Measurements from ENCODE around the gene TNRC6C.

Gene TNRC6C

DNA sequence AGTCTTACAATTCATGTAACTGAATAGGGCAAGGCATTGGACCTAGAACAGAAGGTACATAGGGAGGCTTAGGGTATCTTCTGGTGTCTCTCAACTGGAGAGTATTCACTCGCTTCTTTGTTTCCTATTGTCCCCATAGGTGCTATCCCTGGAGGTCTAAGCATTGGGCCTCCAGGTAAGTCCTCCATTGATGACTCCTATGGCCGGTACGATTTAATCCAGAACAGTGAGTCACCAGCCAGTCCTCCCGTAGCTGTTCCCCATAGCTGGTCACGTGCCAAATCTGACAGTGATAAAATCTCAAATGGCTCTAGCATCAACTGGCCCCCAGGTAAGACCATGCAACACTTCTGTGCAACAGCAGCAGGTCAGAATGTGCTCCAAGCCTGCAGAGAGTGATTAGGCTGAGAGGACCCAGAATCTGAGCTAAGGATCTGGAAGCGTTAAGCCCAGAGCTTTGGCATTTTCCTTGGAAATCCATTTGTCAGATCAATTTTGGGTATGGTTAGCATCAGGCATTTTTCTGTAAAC lies 134.4 kb downstream of the TNRC6C start:
- DNase-seq, result no peak

DNA sequence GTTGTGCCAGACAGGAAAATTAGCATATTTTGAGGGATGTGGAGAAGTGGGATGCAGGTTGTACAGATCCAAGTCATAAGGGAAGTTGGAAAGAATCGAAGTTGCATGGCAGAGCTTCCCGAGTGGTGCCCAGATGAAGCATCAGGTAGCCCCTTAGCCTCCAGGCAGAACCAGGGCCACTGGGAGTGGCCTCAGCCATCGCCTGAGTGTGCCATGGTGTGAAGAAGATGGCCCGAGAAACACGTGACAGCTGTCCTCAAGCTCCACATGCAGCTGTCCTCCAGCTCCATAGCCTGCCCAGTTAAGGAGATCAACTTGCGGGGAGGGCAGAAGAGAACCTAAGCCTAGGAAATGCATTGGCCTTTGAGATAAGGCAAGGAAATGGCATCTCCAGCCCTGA lies 136.5 kb downstream of the TNRC6C start:
- DNase-seq, result no peak

DNA sequence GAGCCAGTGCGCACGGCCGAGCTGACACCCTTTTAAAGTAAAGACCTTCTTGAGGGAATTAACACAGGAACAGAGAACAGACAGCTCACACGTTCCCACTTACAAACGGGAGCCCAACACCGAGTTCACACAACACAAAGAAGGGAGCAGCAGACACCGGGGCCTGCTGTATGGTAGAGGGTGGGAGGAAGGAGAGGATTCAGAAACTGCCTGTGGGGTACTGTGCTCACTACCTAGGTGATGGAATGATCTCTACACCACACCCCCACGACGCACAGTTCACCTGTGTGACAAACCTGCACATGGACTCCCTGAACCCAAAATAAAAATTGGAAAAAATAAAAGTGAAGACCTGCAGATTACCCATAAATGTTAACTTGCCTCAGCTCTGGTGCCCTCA lies 137.6 kb downstream of the TNRC6C start:
- DNase-seq, result no peak

DNA sequence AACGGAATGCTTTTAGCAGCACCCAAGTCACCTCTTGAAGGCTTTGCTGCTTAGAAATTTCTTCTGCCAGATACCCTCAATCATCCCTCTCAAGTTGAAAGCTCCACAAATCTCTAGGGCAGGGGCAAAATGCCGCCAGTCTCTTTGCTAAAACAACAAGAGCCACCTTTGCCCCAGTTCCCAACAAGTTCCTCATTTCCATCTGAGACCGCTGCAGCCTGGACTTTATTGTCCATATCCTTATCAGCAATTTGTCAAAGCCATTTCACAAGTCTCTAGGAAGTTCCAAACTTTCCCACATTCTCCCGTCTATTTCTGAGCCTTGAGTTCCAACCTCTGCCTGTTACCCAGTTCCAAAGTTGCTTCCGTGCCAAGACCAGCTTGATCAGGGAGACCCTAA lies 142.6 kb downstream of the TNRC6C start:
- no peak for DNase-seq

DNA sequence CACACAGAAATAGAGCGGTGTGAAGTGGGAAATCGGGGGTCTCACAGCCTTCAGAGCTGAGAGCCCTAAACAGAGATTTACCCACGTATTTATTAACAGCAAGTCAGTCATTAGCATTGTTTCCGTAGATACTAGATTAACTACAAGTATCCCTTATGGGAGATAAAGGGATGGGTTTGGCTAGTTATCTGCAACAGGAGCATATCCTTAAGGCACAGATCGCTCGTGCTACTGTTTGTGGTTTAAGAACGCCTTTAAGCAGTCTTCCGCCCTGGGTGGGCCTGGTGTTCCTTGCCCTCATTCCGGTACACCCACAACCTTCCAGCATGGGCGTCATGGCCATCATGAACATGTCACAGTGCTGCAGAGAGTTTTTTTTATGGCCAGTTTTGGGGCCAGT lies 143.0 kb downstream of the TNRC6C start:
- DNase-seq, result no peak

DNA sequence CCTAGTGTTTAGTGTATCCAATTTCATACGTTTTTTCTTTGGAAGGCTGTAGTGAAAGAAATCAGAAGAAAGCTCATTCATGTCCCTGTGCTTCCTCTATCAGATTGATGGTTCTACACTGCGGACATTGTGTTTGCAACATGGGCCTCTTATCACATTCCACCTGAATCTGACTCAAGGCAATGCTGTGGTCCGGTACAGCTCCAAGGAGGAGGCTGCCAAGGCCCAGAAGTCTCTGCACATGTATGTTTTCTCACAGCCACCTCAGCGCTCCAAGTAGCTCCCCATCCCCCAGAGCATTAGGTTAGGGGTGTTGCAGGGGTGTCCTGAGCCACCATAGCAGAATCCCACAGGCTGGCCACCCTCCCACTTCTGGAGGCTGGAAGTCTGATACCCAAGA lies 144.8 kb downstream of the TNRC6C start:
- DNase-seq, result no peak

DNA sequence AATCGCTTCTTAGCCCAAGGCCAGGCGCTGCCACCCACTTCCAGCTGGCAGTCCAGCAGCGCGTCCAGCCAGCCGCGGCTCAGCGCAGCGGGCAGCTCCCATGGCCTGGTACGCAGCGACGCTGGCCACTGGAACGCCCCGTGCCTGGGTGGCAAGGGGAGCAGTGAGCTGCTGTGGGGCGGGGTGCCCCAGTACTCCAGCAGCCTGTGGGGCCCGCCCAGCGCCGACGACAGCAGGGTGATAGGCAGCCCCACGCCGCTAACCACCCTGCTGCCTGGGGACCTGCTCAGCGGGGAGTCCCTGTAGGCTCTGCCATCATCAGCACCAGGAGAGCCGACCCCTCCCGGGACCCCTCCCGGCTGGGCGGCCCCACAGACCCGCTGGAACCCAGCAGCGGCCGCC lies 146.0 kb downstream of the TNRC6C start:
- no peak for DNase-seq

DNA sequence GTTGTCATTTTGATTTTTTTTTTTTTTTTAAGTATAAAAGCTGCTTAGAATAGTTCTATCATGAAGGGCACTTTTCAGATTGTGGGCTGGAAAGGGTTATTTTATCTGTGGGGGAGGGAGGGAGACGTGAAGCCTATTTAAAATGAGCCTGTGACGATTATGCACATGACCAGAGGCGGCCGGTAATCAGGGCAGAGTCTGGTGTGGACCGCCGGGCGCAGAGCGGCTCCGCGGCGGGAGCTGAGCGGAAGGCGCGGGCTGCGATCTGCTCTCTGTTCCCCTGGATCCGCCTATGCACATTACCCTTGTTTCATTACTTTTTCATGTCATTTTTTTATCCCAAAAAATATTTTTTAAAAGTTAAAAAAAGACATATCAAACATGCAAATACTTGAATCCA lies 146.6 kb downstream of the TNRC6C start:
- no peak for DNase-seq

DNA sequence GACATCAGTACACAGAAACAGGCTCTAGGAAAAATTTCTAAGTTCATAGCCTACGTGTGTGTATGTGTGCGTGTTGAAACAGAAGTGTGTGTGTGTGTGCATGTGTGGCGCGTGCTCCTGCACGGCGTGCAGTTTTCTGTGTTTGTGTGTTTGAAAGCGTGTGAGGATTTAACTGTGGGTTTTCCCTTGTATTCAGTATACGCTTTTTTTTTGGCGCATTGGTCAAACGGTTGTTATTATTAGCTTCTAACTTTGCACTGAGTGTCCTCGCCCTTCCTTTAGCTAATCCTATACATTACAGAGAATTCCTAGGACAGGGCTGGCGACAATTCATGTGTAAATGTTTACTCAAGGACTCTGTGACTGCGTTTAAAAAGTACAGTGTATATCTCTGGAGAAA lies 147.0 kb downstream of the TNRC6C start:
- DNase-seq, result no peak

DNA sequence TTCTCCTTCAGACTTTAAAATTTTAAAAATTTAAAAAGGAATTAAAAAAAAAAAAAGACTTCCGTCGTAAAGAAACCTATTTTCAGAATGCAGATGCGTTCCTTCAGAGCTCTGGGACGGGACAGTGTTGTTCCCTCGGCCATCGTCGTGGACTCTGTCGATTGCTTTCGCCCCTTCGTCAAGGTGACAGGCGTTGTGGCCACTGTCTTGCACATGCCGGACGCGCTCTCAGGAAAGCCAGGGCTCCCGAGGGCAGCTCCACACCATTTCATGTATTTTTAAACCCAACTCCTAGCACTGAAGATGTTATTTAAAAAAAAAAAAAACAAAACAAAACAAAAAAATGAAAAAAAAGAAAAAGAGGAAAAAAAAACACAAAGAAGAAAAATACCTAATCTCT lies 147.7 kb downstream of the TNRC6C start:
- DNase-seq, result no peak

DNA sequence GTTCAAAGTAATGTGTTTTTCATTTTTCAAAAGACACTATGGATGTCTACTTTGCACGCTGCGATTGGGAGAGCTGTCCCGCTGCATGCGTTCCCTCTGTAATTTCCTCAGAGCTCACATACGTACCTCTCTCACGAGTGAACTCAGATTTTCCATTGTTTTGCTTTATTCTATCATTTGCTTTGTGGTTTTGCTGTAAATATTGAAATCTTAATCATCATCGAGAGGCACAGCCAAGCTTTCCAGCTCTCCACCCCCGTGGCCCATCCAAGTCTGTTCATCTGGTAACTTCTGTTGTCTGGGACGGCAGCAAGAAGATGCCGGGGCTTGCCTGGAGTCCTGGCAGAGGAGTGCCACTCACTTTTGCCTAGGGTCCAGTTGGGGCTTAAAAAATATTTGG lies 149.0 kb downstream of the TNRC6C start:
- DNase-seq, result no peak

DNA sequence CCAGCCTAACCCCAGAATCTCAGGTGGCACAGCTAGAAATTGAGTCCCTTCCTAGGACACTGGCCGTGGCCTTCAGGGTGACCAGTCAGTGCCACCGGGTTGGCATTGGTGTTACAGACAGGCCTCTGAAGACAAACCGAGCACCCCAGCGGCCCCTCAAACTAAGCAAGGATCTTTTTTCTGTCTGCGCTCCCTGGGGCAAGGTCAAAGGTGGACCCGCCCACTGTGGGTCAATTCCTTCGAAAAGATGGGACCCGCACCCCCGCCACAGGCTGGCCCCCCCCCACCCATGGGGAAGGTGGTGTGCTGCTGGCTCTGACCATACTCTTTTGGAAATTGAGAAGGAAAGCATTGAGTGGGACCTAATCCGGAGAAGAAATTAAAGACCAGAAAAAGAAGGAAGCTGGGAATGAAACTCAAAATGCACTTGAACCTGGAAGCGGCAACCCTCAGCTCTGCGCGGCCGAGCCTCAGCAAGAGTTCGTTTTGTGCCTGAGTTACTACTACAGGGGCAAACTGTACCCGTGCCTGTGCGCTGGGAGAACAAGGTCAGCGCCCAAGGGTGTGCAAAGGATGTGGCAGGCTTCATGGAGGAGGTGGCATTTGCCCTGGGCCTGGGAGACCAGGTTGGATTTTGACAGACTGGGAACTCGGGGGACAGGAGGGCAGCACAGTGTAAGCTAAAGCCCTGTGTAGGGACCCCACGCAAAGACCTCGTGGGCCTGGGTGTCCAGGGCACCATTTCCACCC lies 149.6 kb downstream of the TNRC6C start:
- DNase-seq, result no peak

DNA sequence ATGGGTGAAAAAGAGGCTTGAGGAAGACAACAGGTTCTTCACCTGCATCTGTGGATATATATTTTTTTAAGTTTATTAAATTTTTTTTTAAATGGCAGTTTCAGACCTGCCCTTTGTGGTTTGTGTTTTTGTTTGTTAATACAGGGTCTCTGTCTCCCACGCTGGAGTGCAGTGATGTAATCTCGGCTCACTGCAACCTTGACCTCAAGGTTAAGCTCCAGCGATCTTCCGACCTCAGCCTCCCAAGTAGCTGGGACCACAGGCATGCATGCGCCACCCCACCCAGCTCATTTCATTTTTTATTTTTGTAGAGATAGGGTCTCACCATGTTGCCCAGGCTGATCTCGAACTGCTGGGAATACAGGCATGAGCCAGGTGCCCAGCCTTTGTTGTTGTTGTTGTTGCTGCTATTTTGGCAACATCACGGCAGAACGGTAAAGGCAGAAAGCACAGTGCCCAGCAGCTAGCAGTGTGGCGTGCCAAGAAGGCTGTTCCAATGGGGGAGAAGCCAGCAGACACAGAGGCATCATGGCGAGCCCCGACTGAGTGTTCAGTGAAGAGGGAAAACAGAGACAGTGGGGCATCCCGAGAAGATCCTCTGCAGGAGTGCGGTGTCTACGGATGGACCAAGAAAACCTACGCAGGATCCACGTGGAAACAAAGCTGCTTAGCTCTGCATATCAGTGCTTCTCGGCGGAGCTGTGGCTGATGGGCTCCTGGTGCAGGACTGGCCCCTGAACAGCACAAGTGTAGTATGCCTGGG lies 150.4 kb downstream of the TNRC6C start:
- no peak for DNase-seq

DNA sequence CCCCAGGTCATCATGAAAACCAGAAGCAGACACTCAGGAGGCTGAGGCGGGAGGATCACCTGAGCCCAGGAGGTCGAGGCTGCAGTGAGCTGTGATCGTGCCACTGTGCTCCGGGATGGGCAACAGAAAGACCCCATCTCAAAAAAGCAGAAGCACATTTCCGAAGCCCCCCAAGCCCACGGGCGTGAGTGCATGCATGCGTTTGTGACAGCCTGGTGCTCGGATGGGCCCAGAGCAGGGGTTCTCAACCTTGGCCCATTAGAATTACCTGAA lies 150.9 kb downstream of the TNRC6C start:
- DNase-seq, result no peak

DNA sequence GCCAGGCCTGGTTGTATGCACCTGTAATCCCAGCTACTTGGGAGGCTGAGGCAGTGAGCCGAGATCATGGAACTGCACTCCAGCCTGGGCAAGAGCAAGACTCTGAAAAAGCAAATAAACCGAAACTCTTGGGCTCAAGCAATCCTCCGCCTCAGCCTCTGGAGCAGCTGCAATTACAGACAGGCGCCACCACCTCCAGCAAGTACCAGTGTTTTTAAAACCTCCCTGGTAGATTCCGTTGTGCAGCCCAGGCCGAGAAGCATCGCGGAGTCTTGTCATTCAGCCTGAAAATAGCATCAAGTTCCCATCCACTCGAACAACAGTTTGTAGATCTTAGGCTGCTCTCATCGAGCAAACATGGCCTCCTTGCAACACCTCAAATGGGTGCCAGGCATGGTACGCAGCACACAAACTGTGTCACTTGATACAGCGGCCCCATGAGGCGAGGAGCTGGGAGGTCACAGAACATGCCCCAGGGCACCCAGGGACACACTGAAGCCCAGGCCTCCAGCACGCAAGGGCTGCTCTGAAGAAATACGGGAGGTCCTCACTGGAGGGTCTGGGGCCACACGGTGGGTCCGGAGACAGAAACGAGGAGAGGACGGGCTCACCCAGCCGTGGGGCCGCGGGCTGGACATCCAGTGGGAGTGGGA lies 152.0 kb downstream of the TNRC6C start:
- DNase-seq, result no peak

DNA sequence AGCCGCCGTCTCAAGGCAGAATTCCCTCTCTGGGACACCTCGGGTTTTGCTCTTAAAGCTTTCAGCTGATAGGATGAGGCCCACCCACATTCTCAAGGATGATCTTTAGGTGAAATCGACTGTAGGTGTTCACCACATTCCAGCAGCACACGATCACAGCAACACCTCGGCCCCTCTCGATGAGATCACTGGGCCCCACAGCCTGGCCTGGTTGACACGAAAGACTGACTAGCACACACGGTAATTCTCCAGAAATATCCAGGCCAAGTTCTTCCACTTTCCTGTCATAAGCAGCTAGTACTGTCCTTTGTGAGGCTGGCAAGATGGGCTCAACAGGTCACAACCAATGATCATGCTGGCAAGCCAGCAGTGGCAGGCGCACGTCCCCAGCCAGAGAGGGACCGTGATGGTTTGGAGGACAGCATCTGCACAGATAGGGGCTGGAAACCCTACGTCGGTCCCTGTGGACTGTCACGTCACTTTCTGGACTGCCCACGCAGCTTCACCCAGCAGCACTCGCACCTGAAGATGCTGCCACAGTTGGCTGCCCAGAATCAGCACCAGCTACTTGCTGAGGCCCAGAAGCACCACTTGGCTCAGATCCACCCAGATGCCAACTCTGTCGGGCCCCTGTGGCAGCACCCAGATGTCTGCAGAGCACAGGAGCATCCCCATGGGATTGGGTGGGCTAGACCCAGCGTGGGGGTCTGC lies 152.7 kb downstream of the TNRC6C start:
- DNase-seq, result no peak

DNA sequence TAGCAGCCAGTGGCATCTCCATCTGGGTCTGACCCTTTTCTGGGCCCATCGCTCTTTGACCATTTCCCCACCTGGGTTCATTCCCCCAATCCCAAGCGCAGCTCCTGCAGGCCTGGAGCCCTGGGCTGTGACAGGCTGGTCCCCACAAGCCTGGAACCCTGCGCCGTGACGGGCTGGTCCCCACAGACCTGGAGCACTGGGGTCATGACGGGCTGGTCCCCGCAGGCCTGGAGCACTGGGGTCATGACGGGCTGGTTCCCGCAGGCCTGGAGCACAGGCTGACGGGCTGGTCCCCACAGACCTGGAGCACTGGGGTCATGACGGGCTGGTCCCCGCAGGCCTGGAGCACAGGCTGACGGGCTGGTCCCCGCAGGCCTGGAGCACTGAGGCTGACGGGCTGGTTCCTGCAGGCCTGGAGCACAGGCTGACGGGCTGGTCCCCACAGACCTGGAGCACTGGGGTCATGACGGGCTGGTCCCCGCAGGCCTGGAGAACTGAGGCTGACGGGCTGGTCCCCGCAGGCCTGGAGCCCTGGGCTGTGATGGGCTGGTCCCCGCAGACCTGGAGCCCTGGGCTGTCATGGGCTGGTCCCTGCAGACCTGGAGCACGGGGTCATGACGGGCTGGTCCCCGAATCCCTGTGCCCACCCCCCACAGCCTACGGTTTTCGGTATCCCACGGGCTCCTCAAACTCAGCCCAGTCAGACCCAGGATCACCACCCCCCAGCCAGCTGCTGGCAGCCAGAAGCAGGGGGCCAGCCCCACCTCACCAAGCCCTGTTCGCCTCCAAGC lies 153.4 kb downstream of the TNRC6C start:
- DNase-seq, result no peak

DNA sequence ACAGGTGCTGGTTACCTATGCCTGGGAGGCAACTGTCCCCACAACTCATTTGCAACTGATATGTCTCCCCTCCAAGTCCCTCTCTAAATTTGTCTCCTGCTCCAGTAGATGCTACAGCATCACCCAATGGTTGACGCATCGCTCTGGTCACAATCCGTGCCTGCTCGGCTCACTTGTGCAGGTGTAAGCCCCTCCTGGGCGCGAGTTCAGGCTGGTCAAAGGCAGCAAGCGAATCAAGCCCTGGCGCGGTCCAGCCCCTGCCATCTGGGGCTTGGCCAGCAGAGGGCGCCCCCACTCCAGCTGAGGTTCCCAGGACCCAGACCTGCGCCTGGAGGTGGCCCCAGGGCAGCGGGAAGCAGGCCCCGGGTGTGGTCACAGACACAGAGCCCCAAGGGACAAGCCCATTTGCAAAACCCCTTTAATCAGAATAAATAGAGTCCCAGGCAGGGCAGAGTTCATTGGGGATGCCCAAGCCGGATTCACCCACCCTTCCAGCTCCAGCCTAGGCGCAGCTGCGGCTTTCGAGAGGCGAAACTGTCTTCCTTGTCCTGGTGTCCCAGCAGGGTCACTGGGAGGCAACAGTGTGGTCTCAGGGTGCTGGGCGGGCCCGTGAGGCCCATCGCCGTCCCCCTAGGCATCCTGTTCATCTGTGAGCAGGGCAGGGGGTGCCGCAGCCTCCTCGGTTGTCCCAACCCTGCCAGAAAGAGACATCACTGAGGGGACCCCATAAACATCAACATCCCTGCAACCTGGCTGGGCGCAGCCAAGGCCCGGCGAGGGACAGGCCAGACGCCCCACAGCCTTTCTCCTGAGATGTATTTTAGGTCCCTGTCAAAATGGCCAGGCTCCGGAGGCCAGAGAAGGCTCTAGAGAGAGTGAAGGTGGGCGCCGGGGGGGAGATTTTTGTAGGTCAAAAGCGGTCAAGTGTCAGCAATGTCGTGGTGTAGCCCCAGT lies 154.3 kb downstream of the TNRC6C start:
- peak; percentile 79 for DNase-seq

DNA sequence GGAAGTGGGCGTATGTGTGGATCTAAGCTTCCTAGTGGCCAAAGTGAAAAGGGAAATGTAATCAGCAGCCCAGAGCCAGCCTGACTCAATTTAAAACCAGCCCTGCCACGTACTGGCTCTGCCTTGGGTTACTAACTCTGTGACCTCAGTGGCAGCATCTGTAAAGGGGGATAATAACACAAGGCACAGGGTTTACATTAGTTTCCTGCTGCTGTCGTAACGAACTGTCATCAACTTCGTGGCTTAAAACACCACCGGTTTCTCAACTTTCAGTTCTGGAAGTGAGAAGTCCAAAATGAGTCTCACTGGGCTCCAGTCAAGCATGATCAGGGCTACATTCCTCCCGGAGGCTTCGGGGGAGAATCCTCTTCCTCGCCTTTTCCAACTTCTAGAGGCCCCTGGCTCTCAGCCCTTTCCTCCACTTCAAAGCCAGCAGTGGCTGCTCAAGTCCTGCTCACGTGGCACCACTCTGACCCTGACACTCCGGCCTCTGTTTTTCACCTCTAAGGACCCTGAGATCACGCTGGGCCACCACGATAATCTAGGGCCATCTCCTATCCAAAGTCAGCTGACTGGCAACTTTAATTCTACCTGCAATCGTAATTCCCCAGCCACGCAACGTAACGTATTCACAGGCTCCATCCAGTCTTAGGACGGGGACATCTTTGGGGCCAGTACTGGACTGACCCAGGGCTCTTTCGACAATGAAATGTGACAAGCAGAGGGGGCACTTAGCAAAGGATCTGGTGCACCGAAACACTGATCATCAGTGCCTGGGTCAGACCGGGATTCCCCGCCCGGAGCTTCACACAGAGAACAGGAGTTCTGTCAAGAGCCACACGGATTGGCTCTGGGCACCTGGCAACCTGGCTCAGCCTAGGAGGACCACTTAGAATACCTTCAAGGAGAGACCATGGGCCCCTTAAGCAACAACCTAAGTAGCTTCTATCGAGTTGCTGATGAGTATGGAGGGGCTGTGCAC lies 155.6 kb downstream of the TNRC6C start:
- peak; percentile 49 for DNase-seq
